ENCODE measurements around the gene CREB5.
"Not testable (repeated sequence)": the region's sequence is repeated elsewhere in the genome, so short reads cannot be mapped to it uniquely, and the experiment has no call there.

The CREB5 gene, protein sequence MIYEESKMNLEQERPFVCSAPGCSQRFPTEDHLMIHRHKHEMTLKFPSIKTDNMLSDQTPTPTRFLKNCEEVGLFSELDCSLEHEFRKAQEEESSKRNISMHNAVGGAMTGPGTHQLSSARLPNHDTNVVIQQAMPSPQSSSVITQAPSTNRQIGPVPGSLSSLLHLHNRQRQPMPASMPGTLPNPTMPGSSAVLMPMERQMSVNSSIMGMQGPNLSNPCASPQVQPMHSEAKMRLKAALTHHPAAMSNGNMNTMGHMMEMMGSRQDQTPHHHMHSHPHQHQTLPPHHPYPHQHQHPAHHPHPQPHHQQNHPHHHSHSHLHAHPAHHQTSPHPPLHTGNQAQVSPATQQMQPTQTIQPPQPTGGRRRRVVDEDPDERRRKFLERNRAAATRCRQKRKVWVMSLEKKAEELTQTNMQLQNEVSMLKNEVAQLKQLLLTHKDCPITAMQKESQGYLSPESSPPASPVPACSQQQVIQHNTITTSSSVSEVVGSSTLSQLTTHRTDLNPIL

DNA sequence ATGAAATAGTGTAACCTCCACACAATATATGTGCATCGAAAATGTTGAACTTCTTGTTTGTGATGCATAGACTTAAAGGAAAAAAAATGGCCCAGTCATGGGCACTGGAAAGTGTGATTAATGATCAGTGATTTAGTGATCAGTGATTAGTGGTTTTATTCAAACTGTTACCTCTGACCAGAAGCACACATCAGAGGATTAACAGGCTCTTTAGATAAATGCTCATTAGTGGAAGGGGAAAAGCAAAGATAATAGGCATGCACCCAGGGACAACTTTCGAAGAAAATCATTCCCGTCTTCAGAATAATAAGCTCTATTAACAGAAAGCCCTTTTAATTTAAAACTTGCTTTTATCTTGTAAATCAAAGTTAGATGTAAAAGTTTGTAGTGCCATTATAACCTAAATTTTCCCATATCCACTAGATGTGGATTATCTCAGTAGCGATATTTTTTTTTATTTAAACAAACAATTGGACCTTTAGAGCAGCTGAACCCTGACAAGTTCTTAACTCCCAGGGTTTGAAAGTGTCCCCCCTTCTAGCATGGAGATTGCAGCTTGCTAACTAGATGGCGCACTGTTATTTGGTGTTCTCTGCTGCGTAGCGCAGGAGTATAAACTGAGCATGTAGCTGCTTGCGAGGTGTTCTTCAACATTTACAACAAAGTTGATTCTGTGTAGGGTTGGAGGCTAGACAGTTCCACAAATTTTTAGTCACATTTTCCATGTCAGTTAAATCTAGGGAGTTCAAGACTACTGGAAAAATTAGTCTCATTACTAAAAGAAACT, at the start of gene CREB5:
Gene CREB5, plus strand, starts transcription at position 643 of the 787 bp plus-strand sequence. CDS start 397 bp downstream, outside the sequence.
- no peak for DNase-seq

DNA sequence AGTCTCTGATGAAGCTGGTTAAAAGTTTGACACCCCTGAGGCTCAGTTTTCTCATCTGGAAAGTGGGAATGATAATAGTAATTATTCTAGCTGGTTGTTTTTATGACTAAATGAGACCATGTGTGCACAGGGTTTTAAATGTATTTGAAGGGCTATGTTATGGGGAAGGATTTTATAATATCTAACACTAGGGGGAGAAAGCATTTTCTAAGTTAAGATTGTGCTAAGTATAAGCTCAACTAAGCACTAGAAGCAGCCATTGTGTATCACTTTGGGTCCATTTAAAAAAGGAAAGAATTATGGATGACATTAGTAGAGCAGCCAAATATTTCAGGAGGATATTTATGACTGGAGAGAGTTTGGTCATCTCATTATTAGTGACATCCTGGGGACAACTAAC, 49.5 kb upstream of the CREB5 start:
- no peak for DNase-seq

DNA sequence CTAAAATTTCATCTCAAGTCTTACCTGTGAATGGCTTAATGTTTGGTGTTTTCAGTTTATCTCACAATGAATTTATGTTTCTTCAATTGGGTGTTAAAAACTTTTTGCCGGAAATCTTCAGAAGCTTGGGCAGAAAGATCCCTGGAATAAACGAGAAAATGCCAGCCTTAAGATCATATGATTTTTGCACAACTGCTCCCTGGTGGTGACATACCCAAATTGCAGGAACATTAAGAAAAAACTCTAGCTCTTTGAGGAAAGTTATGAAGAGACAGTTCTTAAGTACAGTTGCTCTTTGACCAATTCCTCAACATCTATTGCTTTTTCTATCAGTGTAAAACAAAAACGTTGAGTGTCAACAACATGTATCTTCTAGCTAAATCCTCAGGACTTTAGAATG, 48.2 kb upstream of the CREB5 start:
- DNase-seq: no peak

DNA sequence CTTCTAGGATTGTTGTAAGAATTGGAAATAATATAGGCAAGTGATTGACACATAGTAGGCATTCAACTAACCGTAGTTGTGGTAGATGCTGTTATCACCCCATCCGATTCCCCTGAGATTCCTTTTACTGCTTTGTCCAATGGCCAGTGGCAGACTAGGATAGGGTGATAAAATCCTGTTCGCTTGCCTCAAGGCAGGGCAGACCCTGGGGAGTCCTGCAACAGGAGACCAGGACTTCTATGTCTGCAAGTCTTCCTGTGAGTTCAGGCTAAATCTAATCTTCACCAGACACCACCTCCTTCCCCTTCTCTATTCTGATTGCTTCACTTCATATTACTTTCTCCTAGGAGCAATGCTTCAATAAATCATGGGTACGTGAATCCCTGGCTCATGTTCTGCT, 42.8 kb upstream of the CREB5 start:
- DNase-seq: no peak

DNA sequence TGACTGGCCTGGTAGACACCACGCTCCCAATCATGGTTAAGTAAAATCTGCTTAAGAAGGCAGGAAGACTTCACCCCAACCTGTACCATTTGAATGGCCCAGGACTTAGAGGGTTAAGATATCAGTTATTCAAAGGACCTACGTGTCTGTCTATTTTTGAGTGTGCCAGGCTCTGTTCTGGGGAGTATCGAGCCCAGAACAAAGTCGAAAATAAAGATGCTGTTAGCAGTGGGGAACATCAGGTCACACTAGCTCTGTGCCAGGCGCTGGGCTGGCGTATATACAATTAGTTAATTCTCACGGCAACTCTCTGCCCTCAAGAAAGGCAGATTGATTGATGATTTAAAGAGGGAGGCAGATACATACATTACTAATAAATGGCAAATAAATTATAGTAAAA, 40.5 kb upstream of the CREB5 start:
- DNase-seq: no peak

DNA sequence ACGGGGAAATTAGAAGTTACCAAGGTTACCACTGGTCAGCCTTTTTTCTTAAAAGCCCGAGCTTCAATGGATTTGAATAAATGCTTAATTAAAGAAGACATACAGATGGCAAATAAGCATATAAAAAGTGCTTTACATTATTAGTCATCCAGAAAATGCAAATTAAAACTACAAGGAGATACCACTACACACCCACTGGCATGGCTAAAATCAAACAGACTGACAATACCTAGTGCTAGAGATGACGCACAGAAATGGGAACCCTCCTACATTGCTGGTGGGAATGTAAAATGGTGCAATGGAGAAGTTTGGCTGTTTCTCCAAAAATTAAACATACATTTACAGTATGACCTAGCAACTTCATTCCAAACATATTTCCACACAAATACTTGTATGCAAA, 38.3 kb upstream of the CREB5 start:
- no peak for DNase-seq

DNA sequence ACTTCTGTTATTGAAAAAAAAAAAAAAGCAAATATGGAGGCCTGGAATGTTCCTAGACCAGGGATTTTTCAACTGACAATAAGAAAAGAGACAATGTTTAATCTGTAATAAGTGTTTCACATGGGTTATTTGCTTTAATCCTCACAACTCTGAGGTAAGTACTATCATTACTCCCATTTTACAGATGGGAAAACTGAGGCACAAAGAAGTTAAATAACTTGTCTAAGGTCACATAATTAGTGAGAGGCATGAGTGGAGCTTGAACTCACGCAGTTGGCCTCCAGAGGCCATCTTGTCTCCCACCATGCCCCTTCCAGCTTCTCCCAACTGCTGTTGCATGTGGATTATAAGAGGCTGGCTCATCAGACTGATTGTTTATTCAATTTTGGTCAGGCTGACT, 36.6 kb upstream of the CREB5 start:
- DNase-seq: no peak

DNA sequence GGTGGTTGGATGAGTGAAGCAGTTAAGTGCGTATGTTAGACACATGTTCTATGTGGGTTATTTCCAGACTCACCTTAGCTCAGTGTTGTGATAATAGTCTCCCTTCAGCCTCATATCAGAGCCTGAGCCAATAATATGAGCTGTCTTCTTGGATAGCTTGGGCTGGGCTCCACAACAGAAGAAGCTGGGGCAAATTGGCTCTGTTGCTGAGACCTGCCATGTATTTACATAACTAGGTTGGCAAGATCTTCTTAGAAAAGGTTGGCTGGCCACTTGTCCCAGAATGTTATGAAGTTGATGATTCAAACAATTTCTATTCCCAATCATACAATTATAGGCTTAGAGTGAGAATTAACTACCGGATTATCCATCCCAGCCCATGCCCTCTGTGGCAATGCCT, 35.7 kb upstream of the CREB5 start:
- DNase-seq: no peak

DNA sequence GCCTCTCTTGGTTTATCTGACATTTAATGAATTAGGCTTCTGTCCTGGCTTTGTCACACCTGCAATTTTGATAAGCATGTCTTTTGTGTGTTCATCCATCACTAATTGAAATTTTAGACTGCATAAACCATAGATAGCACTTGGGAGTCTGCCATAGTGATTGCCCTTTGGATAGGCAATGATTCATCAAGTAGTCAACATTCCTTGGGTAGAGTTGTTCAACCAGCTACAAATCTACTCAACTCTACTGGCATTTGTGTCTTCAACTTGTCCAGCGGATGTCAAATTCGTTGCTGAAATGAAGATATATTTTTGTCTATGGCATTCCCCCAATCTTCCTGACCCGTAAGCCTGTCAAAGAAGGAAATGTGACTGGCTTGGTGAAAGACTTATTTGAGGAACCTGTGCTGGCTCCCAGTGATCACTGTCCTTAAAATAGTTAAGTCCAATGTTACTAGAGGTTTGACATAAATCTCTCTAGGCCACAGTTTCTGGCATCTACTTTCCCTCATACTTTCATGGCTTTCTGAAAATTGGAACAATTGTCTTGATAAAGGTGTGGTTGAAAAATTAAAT, 33.7 kb upstream of the CREB5 start:
- no peak for DNase-seq

DNA sequence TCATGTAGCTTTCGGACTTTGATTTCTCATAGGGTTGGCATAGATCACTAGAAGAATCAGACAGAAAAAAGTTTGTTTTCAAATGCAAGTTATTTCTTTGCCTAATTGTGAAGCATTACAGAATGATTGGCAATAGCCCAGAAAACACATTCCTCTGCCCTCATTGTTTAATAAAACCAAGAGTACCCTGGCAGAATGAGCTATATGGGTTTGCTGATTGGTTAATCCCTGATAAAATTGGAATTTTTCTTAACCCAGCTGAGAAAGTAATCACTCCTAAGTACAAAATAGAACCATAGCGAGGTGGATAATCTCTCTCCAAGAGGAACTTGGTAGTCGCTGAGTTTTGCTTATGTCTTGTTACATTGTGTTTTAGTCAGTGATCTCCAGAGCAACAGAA, 30.9 kb upstream of the CREB5 start:
- DNase-seq: no peak

DNA sequence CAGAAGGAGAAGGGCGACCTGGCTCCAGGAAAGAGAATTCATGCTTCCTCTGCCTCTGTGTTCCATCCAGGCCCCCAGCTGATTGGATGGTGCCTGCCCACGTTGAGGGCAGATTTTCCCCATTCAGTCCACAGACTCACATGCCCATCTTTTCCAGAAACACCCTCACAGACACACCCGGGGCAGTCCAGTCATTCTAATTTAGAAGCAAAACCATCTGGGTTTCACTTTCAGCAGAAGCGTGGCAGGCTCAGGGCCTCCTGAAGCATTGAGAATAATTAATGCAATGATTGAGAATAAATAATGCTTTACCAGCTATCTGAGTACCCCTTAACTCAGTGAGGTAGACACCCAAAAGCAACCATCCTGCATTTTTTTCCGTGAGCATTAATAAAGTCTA, 30.2 kb upstream of the CREB5 start:
- DNase-seq: no peak

DNA sequence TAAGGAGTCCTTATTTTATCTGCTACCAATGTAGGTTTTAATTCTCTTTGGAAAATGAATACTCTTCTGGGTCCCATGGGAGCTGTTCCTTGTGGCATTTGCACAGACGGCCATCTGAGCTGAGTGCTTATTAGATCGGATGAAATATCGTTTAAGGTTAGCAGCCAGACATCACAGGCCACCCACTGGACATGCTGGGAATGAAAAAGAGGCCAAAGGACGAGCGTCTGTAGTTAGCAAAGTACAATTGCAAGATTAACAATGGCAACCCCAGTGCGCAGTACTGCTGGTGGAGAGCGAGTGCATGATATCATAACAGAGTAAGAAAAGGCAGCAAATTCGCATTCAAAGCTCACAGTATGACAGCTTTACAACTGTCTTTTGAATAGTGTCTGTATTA, 28.3 kb upstream of the CREB5 start:
- DNase-seq: no peak

DNA sequence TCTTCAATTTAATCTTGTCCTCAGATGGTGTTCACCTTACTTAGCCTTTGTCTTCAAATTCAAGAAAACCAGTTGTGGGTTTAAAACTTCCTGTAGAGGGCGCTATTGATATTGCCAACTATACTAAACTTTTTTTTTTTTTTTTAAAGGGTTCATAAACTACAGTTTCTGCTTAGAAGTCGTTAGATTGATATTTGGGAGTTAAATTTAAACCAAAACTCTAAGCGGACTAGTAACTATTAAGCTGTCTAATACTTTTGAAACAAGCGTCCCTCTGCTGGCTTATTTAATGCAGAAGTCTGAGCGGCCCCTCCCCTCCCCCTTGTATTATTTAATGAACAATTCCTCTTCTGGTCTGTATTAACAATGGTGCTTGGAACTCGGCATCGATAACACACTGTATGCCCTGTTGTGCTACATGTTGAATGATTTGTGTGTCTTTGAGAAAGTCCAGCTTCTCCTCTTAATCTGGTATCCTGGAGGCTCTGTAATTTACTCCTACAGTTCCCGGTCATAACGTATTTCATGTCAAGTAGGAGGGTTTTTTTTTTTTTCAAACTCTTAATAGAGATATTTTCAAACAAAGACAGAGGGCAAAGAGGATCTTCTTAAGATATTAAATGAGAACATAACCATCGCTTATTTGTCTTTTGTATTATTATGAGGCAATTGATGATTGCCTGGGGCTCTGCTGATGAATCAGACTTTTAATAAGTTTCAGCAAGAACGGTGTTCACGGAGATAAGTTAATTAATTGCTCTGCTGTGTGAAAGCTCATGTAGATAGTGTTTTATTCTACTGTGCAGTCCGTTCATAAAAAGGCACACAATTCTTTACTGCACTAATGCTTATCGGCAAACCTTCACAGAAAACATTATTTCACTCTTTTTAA, 22.6 kb upstream of the CREB5 start:
- peak; percentile 53 for DNase-seq

DNA sequence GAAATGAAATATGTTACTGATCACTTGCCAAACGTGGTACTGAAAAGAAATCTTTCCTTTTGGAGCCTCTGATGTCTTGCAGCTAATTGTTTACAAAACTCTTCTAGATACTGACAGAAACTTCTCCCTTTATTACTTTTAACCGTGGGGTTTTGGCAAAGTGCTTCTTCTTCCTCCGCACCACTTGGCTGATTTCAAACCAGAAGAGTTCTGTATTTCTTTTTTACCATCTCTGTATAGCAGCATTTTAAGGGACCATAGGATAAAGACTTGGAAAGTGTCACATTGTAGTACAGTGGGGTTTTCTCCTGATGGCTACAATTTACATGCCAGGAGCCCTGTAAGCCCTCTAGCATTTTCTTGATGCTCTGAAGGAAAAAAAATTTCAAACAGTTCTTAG, 21.9 kb upstream of the CREB5 start:
- DNase-seq: no peak

DNA sequence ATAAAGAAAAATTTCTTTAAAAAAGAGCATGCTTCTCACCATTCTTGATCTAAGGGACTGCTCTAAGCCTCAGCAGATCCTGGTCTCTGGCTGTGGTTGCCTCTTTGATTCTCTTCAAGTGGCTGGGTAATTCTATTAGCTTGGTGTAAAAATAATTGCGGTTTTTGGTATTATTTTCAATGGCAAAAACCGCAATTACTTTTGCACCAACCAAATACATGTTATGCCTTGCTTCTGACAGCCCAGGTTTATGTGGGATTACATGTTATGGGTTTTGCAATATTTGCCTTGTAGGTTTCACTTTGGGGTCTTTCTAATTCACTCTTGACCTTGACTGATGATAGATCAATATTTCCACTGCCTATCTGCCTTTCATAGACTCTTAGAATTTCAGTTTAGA, 20.0 kb upstream of the CREB5 start:
- DNase-seq: no peak

DNA sequence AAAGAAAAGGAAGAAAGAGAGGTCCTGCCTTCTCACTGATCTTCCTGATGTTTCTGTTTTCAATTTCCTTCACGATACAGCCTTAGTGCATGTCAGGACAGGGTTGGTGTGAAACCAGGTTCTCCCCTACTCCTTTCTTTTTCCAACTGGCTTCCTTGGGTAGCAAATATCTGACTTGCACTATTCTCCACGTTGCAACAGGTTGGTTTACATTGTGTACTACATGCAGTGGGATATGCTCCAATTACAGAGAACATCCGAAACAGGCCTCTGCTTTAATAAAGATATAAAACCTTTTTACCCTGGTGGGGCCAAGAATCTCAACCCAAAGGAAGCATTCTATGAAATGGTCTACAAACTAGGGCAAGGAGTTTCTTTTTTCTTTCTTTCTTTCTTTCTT, 16.9 kb upstream of the CREB5 start:
- DNase-seq: no peak

DNA sequence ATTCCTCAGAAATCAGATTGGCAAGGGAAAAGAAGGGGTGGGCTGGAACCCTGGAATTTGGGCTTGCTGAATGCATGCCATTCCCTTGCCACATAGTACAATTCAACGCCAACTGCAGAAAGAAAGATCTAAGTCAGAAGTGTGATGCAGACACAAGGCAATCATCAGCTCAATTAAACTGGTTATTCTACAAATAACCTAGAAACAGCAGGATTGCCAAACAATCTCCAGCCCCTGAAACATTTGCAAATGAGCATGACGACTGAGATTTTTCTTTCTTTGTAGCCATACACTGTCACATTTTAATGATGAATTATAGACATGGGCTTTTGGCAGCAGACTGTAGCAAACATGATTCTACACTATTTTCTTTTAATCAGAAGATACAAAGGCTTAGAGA, 16.5 kb upstream of the CREB5 start:
- DNase-seq: no peak

DNA sequence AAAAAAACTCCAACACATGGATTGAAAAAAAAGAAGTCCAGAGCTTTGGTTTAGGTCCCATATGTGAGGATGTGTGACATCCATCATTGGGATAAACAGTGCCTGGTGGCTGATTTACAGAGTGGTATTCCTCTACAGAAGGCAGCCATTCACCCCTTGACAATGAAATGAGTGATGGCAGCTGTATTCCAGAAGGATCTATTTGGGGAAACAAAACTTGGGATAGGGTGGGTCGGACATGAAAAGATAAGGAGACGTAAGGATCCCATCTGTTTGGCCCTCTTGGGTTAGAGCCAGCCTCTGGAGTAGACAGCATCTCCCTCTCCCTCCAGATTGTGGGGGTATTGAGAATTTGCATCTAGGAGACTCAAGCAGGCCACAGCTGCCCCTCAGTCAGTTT, 15.2 kb upstream of the CREB5 start:
- DNase-seq: no peak

DNA sequence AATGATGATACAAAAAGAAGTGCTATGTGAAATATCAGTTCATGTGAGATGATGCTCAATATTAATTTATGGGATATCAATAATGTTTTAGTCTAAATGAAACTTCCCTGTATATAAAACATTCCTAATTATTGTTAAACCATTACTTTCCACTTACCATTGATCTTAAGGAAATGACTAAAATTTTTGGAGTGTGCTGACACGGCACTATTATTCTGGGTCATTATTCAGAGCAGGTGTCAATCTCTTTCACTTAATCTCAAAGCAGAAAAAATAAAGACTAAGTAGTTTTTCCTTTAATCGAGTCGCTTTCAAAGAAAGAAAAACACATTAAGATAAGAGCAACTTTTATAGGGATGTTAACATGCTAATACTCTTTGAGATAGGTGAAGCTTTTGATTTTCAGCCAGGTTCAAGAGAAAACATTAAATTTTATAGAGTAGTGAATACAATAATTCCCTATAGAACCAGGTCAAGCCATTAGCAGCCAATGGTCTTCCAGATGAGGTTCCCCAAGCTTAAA, 11.4 kb upstream of the CREB5 start:
- no peak for DNase-seq

DNA sequence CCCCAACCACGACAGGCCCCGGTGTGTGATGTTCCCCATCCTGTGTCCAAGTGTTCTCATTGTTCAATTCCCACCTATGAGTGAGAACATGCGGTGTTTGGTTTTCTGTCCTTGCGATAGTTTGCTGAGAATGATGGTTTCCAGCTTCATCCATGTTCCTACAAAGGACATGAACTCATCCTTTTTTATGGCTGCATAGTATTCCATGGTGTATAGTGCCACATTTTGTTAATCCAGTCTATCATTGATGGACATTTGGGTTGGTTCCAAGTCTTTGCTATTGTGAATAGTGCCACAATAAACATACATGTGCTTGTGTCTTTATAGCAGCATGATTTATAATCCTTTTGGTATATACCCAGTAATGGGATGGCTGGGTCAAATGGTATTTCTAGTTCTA, 10.8 kb upstream of the CREB5 start:
- DNase-seq: not testable (repeated sequence)

DNA sequence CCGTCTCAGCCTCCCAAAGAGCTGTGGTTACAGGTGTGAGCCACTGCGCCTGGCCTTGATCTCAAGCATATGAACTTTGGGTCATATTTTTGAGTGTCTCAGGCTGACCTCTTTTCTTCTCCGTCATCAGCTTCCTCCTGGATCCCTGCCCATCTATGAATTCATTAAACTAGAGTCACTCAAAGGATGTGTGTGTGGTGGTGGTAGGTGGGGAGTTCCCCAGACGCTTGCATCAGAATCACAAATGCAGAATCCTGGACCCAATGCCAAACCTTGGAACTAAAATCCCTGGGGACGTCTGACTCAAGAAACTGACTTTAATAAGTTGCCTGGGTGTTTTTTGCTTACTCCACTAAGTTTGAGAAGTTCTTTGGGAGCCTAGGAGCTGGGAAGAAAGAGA, 6.7 kb upstream of the CREB5 start:
- no peak for DNase-seq

DNA sequence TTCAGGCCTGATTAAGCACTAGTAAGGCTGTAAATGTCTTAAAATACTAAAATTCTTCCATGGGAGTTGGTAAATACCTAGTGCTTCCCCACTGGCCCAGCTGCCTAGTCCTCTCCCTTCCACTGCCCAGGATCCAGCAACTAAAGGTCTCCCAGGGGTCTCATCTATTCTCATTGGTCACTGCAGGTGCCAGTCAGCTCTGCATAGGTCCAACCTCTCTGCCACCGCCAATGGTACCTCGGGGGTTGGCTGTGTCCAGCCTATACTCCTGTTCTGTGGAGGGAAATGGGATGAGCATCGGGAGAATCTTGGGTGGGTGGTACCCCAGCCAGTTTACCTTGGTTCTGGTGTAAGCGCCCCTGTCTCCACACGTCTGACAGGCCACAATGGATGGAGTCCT, 6.1 kb upstream of the CREB5 start:
- DNase-seq: no peak

DNA sequence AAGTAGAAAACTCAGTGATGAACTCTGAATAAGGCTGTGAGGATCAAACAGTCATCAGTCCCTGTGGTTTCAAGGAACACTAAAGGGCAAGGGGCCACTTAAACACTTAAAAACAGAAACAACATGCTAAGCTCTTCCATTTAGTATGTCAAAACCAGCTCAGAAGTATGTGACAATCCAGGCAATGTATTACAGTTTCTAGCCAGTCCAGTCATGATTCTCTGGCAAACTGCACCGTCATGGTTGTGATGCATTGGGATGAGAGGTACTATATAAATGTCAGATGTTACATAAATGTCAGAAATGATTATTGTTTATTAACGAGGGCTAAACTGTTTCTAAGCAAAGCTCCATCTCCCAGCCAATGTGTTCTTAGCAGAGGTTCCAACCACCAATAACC, 4.7 kb upstream of the CREB5 start:
- no peak for DNase-seq

Data from MV-4-11 (cell line).